Sigmoid colon (tissue), 4 donors: ENCODE results near the gene HECTD3.

Experiments
- EP300 ChIP-seq, 4 donors: sonication (generic); formaldehyde crosslinking; IDR thresholded peaks; one replicate each; pipeline ENCODE4 v1.6.1; 2017; ENCODE audit warnings: antibody characterized with exemption in 4 of 4
- POLR2A ChIP-seq, 2 donors: fragments of 450-650 bp; IDR thresholded peaks; one replicate each; pipeline ENCODE4 v1.6.1; 2016; ENCODE audit warnings: antibody characterized with exemption in 2 of 2, mild to moderate bottlenecking in 2 of 2, moderate library complexity in 2 of 2
- POLR2AphosphoS5 ChIP-seq, 4 donors: sonication (generic); formaldehyde crosslinking; IDR thresholded peaks; one replicate each; pipeline ENCODE4 v1.6.1; 2017; ENCODE audit warnings: antibody characterized with exemption in 4 of 4
- TF ChIP-seq, protein P1 (sequence below), 4 experiments: fragments of 450-650 bp in 3 of 4; fragments of 200-600 bp in 1 of 4; IDR thresholded peaks; one replicate each; pipeline ENCODE4 v1.5.1; 2016 to 2019; ENCODE audit warnings: antibody characterized with exemption in 4 of 4, mild to moderate bottlenecking in 3 of 4, moderate library complexity in 2 of 4

DNA sequence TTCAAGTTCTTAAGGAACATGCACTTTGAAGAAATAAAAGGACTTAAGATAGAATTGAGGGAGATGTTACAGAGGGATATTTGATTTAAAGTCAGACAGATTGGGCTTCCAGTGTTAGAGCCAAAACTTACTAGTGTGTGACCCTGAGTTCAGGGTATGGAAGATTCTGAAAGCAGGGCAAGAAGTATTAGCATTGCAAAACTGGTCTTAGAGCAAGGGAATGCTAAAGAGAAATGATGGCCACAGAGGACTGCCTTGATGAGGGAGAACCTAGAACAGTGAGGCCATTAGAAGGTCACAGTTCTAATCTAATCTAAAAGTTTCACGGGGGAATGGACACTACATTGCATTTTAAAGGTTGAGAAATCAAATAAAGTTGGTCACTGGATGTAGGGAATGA, 46.4 kb upstream of the HECTD3 start:
- TF ChIP-seq POLR2AphosphoS5 (IDR thresholded peaks at IDR 0.05): no peak
- TF ChIP-seq, protein P1, sequence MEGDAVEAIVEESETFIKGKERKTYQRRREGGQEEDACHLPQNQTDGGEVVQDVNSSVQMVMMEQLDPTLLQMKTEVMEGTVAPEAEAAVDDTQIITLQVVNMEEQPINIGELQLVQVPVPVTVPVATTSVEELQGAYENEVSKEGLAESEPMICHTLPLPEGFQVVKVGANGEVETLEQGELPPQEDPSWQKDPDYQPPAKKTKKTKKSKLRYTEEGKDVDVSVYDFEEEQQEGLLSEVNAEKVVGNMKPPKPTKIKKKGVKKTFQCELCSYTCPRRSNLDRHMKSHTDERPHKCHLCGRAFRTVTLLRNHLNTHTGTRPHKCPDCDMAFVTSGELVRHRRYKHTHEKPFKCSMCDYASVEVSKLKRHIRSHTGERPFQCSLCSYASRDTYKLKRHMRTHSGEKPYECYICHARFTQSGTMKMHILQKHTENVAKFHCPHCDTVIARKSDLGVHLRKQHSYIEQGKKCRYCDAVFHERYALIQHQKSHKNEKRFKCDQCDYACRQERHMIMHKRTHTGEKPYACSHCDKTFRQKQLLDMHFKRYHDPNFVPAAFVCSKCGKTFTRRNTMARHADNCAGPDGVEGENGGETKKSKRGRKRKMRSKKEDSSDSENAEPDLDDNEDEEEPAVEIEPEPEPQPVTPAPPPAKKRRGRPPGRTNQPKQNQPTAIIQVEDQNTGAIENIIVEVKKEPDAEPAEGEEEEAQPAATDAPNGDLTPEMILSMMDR (IDR thresholded peaks at IDR 0.05): no peak
- TF ChIP-seq POLR2A (IDR thresholded peaks at IDR 0.05): no peak
- TF ChIP-seq EP300 (IDR thresholded peaks at IDR 0.05): no peak
